ENCODE data around the gene FGF14. TPM values are rescaled to one million over a fixed set of nuclear protein-coding genes. Genes with fewer than 3 reads are reported as not detected.

The FGF14 gene
- total RNA-seq, 2 donors from 2014 or later, result under 0.01 to 0.28 TPM

GRCh38 chr13:102003848-102004570 is 397.8 kb downstream of the FGF14 start:
- intact Hi-C loops (cut with DNase I), result no loop called here
- no peak for TF ChIP-seq POLR2A (IDR thresholded peaks at IDR 0.05)
- TF ChIP-seq POLR2AphosphoS5 (IDR thresholded peaks at IDR 0.05), result no peak
- TF ChIP-seq CTCF (IDR thresholded peaks at IDR 0.05), result no peak
- 79% methylated on average over 5 of the region's 5 CpGs for WGBS

GRCh38 chr13:102002287-102002686 is 399.6 kb downstream of the FGF14 start:
- Histone ChIP-seq H3K36me3 (no peaks in the 10 kb centered on the region), H3K4me1 (replicated peaks) (no peaks in the 10 kb centered on the region), H3K9me3 (no peaks in the 10 kb centered on the region), H3K27me3 (replicated peaks; ENCODE audit: insufficient read depth) (no peaks in the 10 kb centered on the region), H3K4me3 (no peak overlapping the region), H3K27ac (no peak overlapping the region)
- DNase-seq (ENCODE audit: low spot score), result no peak
- 36% methylated on average over 3 of the region's 3 CpGs for WGBS
- TF ChIP-seq POLR2A (IDR thresholded peaks at IDR 0.05), result no peak
- no peak for TF ChIP-seq CTCF (IDR thresholded peaks at IDR 0.05)
- no peak for TF ChIP-seq POLR2AphosphoS5 (IDR thresholded peaks at IDR 0.05)
- intact Hi-C loops (cut with DNase I), result no loop called here

More at GRCh38 chr13:102003848-102004570, 397.8 kb downstream of the FGF14 start:
- Histone ChIP-seq H3K27ac (no peak overlapping the region), H3K4me1 (replicated peaks) (no peaks in the 10 kb centered on the region), H3K27me3 (replicated peaks; ENCODE audit: insufficient read depth) (no peaks in the 10 kb centered on the region), H3K36me3 (no peaks in the 10 kb centered on the region), H3K9me3 (no peaks in the 10 kb centered on the region), H3K4me3 (no peak overlapping the region)
- no peak for DNase-seq (ENCODE audit: low spot score)

- H3K36me3 ChIP-seq, result no peaks in the 10 kb centered on the region
- no peak for TF ChIP-seq POLR2A (IDR thresholded peaks at IDR 0.05)
- intact Hi-C loops (cut with DNase I), result no loop called here
- no peak overlapping the region for H3K4me3 ChIP-seq
- no peaks in the 10 kb centered on the region for H3K27me3 ChIP-seq (replicated peaks; ENCODE audit: insufficient read depth)
- H3K4me1 ChIP-seq (replicated peaks), result no peaks in the 10 kb centered on the region
- no peak for DNase-seq (ENCODE audit: low spot score)
- no peak overlapping the region for H3K27ac ChIP-seq
- H3K9me3 ChIP-seq, result no peaks in the 10 kb centered on the region
These were observed 401.1 kb downstream of the FGF14 start for GRCh38 chr13:102000764-102001163.

- no peak for DNase-seq (ENCODE audit: low spot score)
- 92% methylated on average over 1 of the region's 1 CpG for WGBS
- H3K4me1 ChIP-seq (replicated peaks), result no peaks in the 10 kb centered on the region
- H3K27ac ChIP-seq, result no peak overlapping the region
- H3K4me3 ChIP-seq, result no peak overlapping the region
- no peaks in the 10 kb centered on the region for H3K9me3 ChIP-seq
- H3K27me3 ChIP-seq (replicated peaks; ENCODE audit: insufficient read depth), result no peaks in the 10 kb centered on the region
- intact Hi-C loops (cut with DNase I), result no loop called here
- TF ChIP-seq POLR2AphosphoS5 (IDR thresholded peaks at IDR 0.05) (no peak), CTCF (IDR thresholded peaks at IDR 0.05) (no peak), POLR2A (IDR thresholded peaks at IDR 0.05) (no peak)
- no peaks in the 10 kb centered on the region for H3K36me3 ChIP-seq
These were observed 403.7 kb downstream of the FGF14 start for GRCh38 chr13:101998129-101998528.

- intact Hi-C loops (cut with DNase I), result no loop called here
- Histone ChIP-seq H3K36me3 (no peaks in the 10 kb centered on the region), H3K27me3 (replicated peaks; ENCODE audit: insufficient read depth) (no peaks in the 10 kb centered on the region), H3K4me3 (no peak overlapping the region), H3K9me3 (no peaks in the 10 kb centered on the region), H3K4me1 (replicated peaks) (no peaks in the 10 kb centered on the region), H3K27ac (no peak overlapping the region)
- no peak for DNase-seq (ENCODE audit: low spot score)
- WGBS, result 66% methylated on average over 3 of the region's 3 CpGs
- TF ChIP-seq POLR2A (IDR thresholded peaks at IDR 0.05) (no peak), CTCF (IDR thresholded peaks at IDR 0.05) (no peak), POLR2AphosphoS5 (IDR thresholded peaks at IDR 0.05) (no peak)
These were observed 404.9 kb downstream of the FGF14 start for GRCh38 chr13:101996954-101997353.
